Measurements from ENCODE around the gene AKNA. TPM values are rescaled to one million over a fixed set of nuclear protein-coding genes. Genes with fewer than 3 reads are reported as not detected.
A peak's percentile ranks its signal among the peaks of the same experiment; 100 is the strongest.

Gene AKNA
- total RNA-seq, 4 donors from 2014 or later: 6.4 to 13.2 (median 8.0) TPM

DNA sequence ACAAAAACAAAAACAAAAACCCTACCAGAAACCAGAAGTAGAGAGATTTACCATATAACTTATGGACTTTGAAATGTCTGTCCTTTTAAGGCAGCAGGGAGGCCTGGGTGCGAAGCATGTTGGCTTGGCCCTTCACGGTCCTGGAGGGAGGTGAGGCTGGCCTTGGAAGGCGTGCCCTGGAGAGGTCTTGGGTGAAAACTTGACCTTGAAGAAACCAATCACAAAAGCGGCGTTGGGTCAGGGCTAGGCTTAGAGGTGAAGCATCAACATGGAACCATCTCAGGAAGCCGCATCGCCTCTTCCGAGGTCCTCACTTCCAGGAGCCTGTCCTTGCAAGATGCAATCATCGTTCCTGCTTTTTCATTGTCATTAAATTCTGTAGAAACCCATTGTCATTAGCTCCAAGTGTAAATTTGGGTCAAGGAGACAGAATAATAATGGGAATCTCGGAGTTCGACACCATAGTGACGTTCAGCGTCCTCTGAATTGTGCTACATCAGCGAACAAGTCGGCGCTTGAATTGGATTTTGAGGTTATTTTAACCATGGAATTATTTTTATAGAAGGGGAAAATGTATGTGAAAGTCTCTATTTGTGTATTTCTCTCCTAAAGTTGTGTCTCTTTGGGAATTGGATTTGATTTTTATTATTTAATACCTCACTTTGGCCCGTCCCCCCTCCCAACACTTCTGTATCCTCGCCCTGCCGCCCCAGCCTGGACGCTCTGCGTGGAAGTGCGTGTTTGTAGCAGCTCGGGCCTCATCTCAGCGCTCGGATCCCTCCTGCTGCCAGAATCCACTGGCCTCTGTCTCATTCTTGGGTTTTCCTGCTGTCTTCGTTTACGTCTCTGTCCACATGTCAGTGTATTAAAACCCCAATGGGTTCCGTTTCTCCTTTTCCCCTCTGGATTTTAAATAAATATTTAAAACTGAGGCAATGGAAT is 75.9 kb downstream of the AKNA start:
- no peak overlapping the region for H3K4me3 ChIP-seq (ENCODE audit: low read depth, poor library complexity, severe bottlenecking)
- 92 to 94% methylated on average over 28 of the region's 28 CpGs for WGBS, 2 donors
- DNase-seq (ENCODE audit: low spot score in 2 of 2): peak in 1 of 2 donors; percentile 81
- intact Hi-C loops (cut with DNase I; ENCODE audit: low total_unique reads): loop anchor here (1.0 kb wide), 1 partner anchor 225 kb away; no protein-coding TSS in a partner anchor
- TF ChIP-seq, protein P1, sequence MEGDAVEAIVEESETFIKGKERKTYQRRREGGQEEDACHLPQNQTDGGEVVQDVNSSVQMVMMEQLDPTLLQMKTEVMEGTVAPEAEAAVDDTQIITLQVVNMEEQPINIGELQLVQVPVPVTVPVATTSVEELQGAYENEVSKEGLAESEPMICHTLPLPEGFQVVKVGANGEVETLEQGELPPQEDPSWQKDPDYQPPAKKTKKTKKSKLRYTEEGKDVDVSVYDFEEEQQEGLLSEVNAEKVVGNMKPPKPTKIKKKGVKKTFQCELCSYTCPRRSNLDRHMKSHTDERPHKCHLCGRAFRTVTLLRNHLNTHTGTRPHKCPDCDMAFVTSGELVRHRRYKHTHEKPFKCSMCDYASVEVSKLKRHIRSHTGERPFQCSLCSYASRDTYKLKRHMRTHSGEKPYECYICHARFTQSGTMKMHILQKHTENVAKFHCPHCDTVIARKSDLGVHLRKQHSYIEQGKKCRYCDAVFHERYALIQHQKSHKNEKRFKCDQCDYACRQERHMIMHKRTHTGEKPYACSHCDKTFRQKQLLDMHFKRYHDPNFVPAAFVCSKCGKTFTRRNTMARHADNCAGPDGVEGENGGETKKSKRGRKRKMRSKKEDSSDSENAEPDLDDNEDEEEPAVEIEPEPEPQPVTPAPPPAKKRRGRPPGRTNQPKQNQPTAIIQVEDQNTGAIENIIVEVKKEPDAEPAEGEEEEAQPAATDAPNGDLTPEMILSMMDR (IDR thresholded peaks at IDR 0.05): no peak
- TF ChIP-seq POLR2A (IDR thresholded peaks at IDR 0.05): no peak

DNA sequence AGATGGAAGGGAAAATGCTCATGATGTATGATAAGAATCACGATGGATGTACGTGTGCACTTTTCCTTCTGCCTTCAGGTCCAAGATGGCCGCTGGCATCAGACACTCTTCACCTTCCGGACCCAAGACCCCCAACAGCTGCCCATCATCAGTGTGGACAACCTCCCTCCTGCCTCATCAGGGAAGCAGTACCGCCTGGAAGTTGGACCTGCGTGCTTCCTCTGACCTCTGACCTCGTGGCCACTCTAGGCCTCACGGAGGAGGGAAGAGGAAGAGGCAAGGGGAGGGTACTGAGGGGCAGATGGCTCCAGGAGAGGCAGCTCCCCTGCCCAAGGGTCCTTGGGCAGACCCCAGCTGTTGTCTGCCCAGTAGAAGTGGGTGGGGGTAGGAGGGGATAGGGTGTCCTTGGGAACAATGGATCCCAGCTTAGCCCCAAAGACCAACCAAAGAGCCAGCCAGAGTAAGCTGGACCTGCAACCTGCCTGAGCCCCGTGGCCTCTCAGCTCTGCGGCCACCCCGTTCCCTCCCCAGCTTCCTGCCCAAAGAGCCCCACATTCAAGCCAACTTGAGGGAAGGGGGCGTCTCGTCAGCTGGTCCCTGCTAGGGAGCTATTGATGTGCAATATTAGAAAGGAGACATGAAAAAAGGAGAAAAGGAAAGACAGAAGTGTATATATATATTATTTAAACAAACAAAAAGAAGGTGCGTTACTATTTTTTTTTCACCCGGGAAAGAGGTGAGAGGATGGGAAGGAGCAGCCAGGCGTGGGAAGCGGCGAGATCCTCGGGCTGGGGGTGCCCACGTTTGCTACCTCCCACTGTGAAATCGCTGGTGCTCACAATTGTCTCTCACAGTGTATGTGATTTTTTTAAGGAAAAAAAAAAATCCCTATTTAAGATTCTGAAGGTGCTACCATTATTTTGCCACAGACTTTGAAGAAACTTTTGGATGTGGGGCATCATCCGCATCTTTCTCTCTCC is 77.0 kb downstream of the AKNA start:
- intact Hi-C loops (cut with DNase I; ENCODE audit: low total_unique reads): loop anchor here (1.0 kb wide), 1 partner anchor 223 kb away; no protein-coding TSS in a partner anchor
- no peak for TF ChIP-seq POLR2A (IDR thresholded peaks at IDR 0.05)
- TF ChIP-seq, protein P1 (IDR thresholded peaks at IDR 0.05): no peak
- H3K4me3 ChIP-seq (ENCODE audit: low read depth, poor library complexity, severe bottlenecking): no peak overlapping the region
- WGBS, 2 donors: 86 to 87% methylated on average over 22 of the region's 22 CpGs
- DNase-seq (ENCODE audit: low spot score in 2 of 2): peak in 1 of 2 donors; percentile 74

DNA sequence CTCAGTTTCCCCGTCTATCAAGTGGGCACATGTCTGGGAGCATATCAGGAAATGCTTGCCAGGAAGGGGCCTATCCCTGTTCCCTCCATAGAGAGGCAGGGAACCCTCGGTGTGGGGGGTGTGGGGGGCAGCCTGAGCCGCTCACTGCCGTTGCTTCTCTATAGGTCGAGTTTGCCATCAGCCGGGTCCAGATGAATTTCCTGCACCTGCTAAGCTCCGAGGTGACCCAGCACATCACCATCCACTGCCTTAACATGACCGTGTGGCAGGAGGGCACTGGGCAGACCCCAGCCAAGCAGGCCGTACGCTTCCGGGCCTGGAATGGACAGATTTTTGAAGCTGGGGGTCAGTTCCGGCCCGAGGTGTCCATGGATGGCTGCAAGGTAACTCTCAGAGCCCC is 78.7 kb downstream of the AKNA start:
- intact Hi-C loops (cut with DNase I; ENCODE audit: low total_unique reads): no loop called here
- WGBS, 2 donors: 93 to 96% methylated on average over 10 to 13 of the region's 13 CpGs
- no peak for TF ChIP-seq POLR2A (IDR thresholded peaks at IDR 0.05)
- TF ChIP-seq, protein P1 (IDR thresholded peaks at IDR 0.05): no peak
- DNase-seq (ENCODE audit: low spot score in 2 of 2): peak in 1 of 2 donors; percentile 77
- no peak overlapping the region for H3K4me3 ChIP-seq (ENCODE audit: low read depth, poor library complexity, severe bottlenecking)

DNA sequence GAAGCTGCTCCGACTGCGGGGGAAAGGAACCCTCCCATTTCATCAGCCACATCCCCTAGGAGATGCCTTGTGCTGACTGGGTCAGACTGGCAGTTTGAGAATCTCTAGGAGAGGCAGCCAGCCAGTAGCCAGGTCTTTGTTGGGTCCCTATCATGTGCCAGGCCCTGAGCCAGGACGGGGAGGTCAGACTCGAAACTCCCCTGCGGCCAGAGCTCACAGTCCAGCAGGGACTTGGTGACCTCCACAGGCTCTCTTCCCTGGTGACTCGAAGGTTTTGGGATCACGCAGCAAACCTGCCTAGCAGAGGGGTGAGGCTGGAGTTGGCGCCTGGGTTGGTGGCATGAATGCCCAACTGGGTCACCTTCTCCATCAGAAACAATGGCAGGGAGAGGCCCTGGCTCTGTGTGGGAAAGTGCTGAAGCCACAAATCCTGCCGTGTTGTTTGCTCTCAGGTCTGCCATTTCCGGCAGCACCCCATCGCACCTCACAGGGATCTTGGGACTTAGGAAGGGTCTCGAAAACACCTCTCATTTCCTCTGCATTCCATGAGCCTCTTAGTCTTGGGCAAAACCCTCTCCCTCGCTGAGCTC is 79.3 kb downstream of the AKNA start:
- H3K4me3 ChIP-seq (ENCODE audit: low read depth, poor library complexity, severe bottlenecking): no peak overlapping the region
- intact Hi-C loops (cut with DNase I; ENCODE audit: low total_unique reads): no loop called here
- peak in 1 of 2 donors; percentile 72 for DNase-seq (ENCODE audit: low spot score in 2 of 2)
- WGBS, 2 donors: 96 to 99% methylated on average over 13 of the region's 13 CpGs
- no peak for TF ChIP-seq POLR2A (IDR thresholded peaks at IDR 0.05)
- TF ChIP-seq, protein P1 (IDR thresholded peaks at IDR 0.05): no peak

DNA sequence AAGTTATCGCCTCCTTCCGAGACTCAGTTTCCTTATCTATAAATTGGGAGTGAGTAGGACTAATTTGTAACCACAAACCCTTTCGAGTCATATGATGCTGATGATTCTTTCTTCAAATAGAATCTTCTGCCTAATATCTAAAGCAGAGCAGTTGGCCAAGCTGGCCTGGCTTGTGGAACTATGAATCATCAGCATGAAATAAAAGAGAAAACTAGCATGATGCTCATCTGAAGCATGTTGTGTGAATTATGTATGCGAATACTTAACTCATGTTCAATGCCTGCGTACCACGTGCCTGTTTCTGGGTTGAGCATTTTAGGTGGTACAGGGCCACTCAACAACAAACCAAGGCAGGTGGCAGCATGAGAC is 79.9 kb downstream of the AKNA start:
- intact Hi-C loops (cut with DNase I; ENCODE audit: low total_unique reads): no loop called here
- TF ChIP-seq, protein P1 (IDR thresholded peaks at IDR 0.05): no peak
- no peak for TF ChIP-seq POLR2A (IDR thresholded peaks at IDR 0.05)
- no peak for DNase-seq (ENCODE audit: low spot score in 2 of 2)
- H3K4me3 ChIP-seq (ENCODE audit: low read depth, poor library complexity, severe bottlenecking): no peak overlapping the region
- WGBS, 2 donors: 76 to 84% methylated on average over 6 of the region's 6 CpGs
